IgD-negative memory B cell (primary cell): ENCODE results near the gene RBM42. TPM values are rescaled to one million over a fixed set of nuclear protein-coding genes. Genes with fewer than 3 reads are reported as not detected.
A peak's percentile ranks its signal among the peaks of the same experiment; 100 is the strongest.

Experiments
- H3K27ac Mint-ChIP-seq, 3 donors: one replicate each; pipeline ENCODE4 v1.8.0; 2020 to 2022; ENCODE audit warnings: mild to moderate bottlenecking in 3 of 3, mixed read lengths in 3 of 3, moderate library complexity in 1 of 3
- H3K27me3 Mint-ChIP-seq: one replicate; pipeline ENCODE4 v1.8.0; 2021; ENCODE audit warnings: mixed read lengths
- H3K36me3 Mint-ChIP-seq: one replicate; pipeline ENCODE4 v1.8.0; 2020; ENCODE audit warnings: mild to moderate bottlenecking, mixed read lengths
- H3K4me1 Mint-ChIP-seq, 3 donors: one replicate each; pipeline ENCODE4 v1.8.0; 2020 to 2022; ENCODE audit warnings: mixed read lengths in 3 of 3, mild to moderate bottlenecking in 1 of 3
- H3K4me3 Mint-ChIP-seq, 4 donors: one replicate each; pipeline ENCODE4 v1.8.0; 2020 to 2022; ENCODE audit warnings: mild to moderate bottlenecking in 4 of 4, mixed read lengths in 4 of 4, moderate library complexity in 3 of 4
- H3K9me3 Mint-ChIP-seq, 3 donors: one replicate each; pipeline ENCODE4 v1.8.0; 2020 to 2021; ENCODE audit warnings: mixed read lengths in 3 of 3, mild to moderate bottlenecking in 1 of 3
- polyA plus RNA-seq: library from polyadenylated mRNA; unstranded; fragments of 300-500 nt; fragmentation: Illumina TruSeq; gene quantifications from one replicate; pipeline ENCODE4 v1.2.3, GENCODE V29; 2021

RBM42 gene
- polyA plus RNA-seq, 1 donor from 2014 or later, result 76.5 TPM

GRCh38 chr19:35636651-35637050 lies 7.8 kb downstream of the RBM42 start:
- no peaks in the 10 kb centered on the region for H3K27me3 Mint-ChIP-seq
- H3K4me1 Mint-ChIP-seq, result peaks cover 1 to 6% (median 4%) of the 10 kb centered on the region in 3 donors
- no peaks in the 10 kb centered on the region for H3K9me3 Mint-ChIP-seq
- peaks cover 2% of the 10 kb centered on the region for H3K36me3 Mint-ChIP-seq
- peak overlapping the region in 1 of 4 donors; percentile 17 for H3K4me3 Mint-ChIP-seq
- H3K27ac Mint-ChIP-seq, result no peak overlapping the region

GRCh38 chr19:35637165-35637564 lies 8.3 kb downstream of the RBM42 start:
- Mint-ChIP-seq H3K4me3 (peak overlapping the region in 1 of 4 donors; percentile 17), H3K36me3 (peaks cover 2% of the 10 kb centered on the region), H3K4me1 (peaks cover 1 to 6% (median 2%) of the 10 kb centered on the region in 3 donors), H3K27me3 (no peaks in the 10 kb centered on the region), H3K27ac (no peak overlapping the region), H3K9me3 (no peaks in the 10 kb centered on the region)

GRCh38 chr19:35639321-35639639 lies 10.4 kb downstream of the RBM42 start:
- peak overlapping the region in 1 of 4 donors; percentile 60 for H3K4me3 Mint-ChIP-seq
- peaks cover 2% of the 10 kb centered on the region for H3K36me3 Mint-ChIP-seq
- H3K27ac Mint-ChIP-seq, result peak overlapping the region in 2 of 3 donors; percentile 16 to 77

DNA sequence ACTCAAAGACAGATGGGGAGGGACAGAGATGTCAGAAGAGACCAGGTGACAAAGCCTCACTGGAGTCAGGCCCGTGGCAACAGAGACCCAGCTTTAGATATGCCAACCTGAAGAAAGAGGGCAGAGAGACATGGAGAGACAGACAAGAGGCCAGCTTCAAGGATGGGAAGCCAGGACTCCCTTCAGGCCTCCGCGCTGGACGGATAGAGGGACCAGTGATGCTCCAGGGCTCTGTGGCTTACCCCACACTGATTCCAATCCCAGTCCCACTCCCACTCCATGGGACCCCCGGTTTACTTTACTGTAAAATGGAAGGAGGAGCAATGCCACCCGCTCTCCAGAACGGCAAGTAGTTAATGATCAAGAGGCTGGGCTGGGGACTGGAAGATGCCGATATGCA lies 11.0 kb downstream of the RBM42 start:
- peak overlapping the region in 1 of 3 donors; percentile 77 for H3K27ac Mint-ChIP-seq
- H3K4me3 Mint-ChIP-seq, result peak overlapping the region in 2 of 4 donors; percentile 21 to 60
- peaks cover 0 to 6% (median 1%) of the 10 kb centered on the region in 3 donors for H3K4me1 Mint-ChIP-seq
- H3K9me3 Mint-ChIP-seq, result no peaks in the 10 kb centered on the region
- peaks cover 2% of the 10 kb centered on the region for H3K36me3 Mint-ChIP-seq
- H3K27me3 Mint-ChIP-seq, result no peaks in the 10 kb centered on the region

More at GRCh38 chr19:35639321-35639639, 10.4 kb downstream of the RBM42 start:
- Mint-ChIP-seq H3K4me1 (peaks cover 0 to 6% (median 1%) of the 10 kb centered on the region in 3 donors), H3K27me3 (no peaks in the 10 kb centered on the region), H3K9me3 (no peaks in the 10 kb centered on the region)

DNA sequence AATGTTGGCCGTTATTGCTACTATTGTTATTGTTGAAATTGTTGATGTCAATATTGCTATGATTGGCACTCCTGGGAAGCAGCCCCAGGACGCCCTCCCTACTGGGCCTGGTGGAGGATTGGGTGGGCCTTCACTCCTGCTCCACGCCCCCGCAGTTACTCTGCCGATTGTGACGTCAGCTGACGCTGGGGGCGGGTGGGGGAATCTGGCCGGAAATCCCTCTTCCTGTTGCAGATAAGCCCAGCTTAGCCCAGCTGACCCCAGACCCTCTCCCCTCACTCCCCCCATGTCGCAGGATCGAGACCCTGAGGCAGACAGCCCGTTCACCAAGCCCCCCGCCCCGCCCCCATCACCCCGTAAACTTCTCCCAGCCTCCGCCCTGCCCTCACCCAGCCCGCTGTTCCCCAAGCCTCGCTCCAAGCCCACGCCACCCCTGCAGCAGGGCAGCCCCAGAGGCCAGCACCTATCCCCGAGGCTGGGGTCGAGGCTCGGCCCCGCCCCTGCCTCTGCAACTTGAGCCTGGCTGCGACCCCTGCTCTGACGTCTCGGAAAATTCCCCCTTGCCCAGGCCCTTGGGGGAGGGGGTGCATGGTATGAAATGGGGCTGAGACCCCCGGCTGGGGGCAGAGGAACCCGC lies 12.8 kb downstream of the RBM42 start, which contains the start of gene ETV2:
Gene ETV2 (plus strand): TSS at position 231 of the 637 bp plus-strand sequence. CDS start 716 bp downstream, outside the sequence.
- Mint-ChIP-seq H3K4me1 (peaks cover 7 to 11% (median 7%) of the 10 kb centered on the region in 3 donors), H3K27me3 (no peaks in the 10 kb centered on the region), H3K4me3 (peak within 1 kb of the TSS; percentile 52 to 95 (median 74)), H3K27ac (peak within 1 kb of the TSS in 2 of 3 donors; percentile 27 to 59), H3K9me3 (no peaks in the 10 kb centered on the region), H3K36me3 (peaks cover 2% of the 10 kb centered on the region)

- Mint-ChIP-seq H3K4me1 (peaks cover 7 to 11% (median 8%) of the 10 kb centered on the region in 3 donors), H3K4me3 (peak overlapping the region; percentile 14 to 95 (median 55)), H3K27ac (peak overlapping the region in 1 of 3 donors; percentile 59), H3K9me3 (no peaks in the 10 kb centered on the region), H3K36me3 (peaks cover 2% of the 10 kb centered on the region), H3K27me3 (no peaks in the 10 kb centered on the region)
Measured at GRCh38 chr19:35642312-35642711, 13.5 kb downstream of the RBM42 start.

GRCh38 chr19:35642798-35643254 lies 14.0 kb downstream of the RBM42 start:
- peaks cover 7 to 11% (median 9%) of the 10 kb centered on the region in 3 donors for H3K4me1 Mint-ChIP-seq
- H3K36me3 Mint-ChIP-seq, result peaks cover 2% of the 10 kb centered on the region
- H3K27ac Mint-ChIP-seq, result peak overlapping the region in 1 of 3 donors; percentile 59
- H3K27me3 Mint-ChIP-seq, result no peaks in the 10 kb centered on the region
- H3K4me3 Mint-ChIP-seq, result peak overlapping the region; percentile 85 to 95 (median 90)
- no peaks in the 10 kb centered on the region for H3K9me3 Mint-ChIP-seq

DNA sequence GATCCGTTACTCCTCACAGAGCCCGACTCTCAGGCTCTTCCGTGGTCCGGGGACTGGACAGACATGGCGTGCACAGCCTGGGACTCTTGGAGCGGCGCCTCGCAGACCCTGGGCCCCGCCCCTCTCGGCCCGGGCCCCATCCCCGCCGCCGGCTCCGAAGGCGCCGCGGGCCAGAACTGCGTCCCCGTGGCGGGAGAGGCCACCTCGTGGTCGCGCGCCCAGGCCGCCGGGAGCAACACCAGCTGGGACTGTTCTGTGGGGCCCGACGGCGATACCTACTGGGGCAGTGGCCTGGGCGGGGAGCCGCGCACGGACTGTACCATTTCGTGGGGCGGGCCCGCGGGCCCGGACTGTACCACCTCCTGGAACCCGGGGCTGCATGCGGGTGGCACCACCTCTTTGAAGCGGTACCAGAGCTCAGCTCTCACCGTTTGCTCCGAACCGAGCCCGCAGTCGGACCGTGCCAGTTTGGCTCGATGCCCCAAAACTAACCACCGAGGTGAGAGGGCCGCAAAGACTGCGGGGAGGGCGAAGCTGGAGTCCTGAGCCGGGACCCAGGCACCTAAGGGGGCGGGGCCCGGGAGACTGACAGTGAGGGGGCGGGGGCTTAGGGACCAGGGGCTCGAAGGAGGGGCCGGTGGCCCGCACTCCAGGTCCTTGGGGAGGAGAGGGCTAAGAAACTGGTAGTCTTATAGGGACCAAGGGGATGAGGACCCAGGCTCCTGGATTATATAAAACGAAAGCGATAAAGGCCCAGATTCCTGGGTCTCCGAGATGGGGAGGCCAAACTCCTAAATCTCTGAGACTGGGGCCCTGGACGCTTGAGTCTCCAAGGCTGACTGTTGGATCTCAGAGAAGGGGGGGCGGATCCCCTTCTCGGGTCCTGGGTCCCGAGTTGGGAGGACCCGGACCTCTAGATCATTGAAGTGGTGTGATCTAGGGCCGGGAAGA lies 14.7 kb downstream of the RBM42 start:
- H3K36me3 Mint-ChIP-seq, result no peaks in the 10 kb centered on the region
- no peaks in the 10 kb centered on the region for H3K9me3 Mint-ChIP-seq
- peak overlapping the region; percentile 82 to 96 (median 90) for H3K27ac Mint-ChIP-seq
- H3K4me3 Mint-ChIP-seq, result peak overlapping the region; percentile 85 to 95 (median 90)
- H3K4me1 Mint-ChIP-seq, result peaks cover 11 to 15% (median 15%) of the 10 kb centered on the region in 3 donors
- no peaks in the 10 kb centered on the region for H3K27me3 Mint-ChIP-seq

GRCh38 chr19:35644206-35644986 lies 15.6 kb downstream of the RBM42 start:
- Mint-ChIP-seq H3K27ac (peak overlapping the region; percentile 82 to 96 (median 90)), H3K27me3 (no peaks in the 10 kb centered on the region), H3K9me3 (no peaks in the 10 kb centered on the region), H3K4me3 (peak overlapping the region; percentile 85 to 95 (median 90)), H3K36me3 (no peaks in the 10 kb centered on the region), H3K4me1 (peaks cover 16 to 20% (median 20%) of the 10 kb centered on the region in 3 donors)

DNA sequence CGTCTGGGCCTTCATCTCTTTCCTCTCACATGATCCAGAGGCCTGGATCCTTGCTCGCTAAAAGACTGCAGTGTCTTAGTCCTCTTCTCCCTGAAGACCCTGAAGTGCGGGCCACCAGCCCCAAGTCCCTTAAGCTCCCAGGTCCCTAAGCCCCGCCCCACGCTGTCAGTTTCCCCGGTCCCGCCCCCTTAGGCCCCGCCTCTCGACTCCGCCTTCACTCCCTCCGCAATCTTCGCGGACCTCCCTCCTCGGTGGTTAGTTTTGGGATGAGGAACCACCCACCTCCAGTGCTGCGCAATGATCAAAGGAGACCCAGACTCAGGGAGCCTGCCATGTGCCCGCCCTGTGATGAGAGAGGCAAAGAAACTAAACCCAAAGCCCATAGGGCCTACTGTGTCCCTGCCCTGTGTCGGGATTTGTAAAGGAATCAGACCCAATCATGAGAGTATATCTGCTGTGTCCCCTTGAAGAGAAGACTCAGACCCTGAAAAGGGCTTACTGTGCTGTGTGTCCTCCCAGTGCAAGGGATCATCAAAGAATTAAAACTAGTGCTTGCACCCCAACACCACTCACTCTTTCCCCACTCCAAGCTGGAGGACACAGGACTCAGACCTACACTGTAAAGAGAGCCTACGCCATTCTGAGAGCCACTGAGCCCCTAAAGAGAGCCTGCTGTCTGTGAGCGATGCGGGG lies 16.3 kb downstream of the RBM42 start:
- Mint-ChIP-seq H3K4me1 (peaks cover 16 to 22% (median 20%) of the 10 kb centered on the region in 3 donors), H3K36me3 (no peaks in the 10 kb centered on the region), H3K27me3 (no peaks in the 10 kb centered on the region), H3K27ac (peak overlapping the region; percentile 82 to 96 (median 90)), H3K4me3 (peak overlapping the region; percentile 85 to 95 (median 90)), H3K9me3 (no peaks in the 10 kb centered on the region)

DNA sequence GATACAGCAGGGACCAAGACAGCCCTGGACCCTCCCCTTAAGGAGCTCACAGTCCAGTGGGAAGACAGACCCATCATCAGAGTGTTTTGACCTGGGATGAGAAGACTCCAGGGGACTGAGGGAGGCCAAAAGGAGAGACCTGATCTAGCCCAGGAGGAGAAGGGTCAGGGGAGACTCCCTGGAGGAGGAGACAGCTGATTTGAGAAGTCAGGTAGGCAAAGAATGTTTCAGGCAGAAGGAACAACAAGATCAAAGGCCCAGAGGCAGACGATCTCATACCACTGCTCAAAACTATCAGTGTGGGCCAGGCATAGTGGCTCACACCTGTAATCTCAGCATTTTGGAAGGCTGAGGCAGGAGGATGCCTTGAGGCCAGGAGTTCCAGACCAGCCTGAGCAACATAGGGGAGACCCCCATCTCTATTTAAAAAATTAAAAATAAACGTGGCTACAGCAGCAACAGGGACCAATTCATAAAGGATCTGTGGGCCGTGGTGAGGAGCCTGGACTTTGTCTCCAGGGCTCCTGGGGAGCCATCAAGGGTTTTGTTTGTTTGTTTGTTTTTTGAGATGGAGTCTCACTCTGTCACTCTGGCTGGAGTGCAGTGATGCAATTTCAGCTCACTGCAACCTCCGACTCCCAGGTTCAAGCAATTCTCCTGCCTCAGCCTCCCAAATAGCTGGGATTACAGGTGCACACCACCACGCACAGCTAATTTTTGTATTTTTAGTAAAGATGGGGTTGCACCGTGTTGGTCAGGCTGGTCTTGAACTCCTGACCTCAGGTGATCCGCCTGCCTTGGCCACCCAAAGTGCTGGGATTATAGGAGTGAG lies 17.1 kb downstream of the RBM42 start:
- Mint-ChIP-seq H3K4me3 (peak overlapping the region in 3 of 4 donors; percentile 9 to 85 (median 68)), H3K27ac (peak overlapping the region in 2 of 3 donors; percentile 27 to 82), H3K36me3 (no peaks in the 10 kb centered on the region), H3K27me3 (no peaks in the 10 kb centered on the region), H3K9me3 (no peaks in the 10 kb centered on the region), H3K4me1 (peaks cover 16 to 28% (median 20%) of the 10 kb centered on the region in 3 donors)

DNA sequence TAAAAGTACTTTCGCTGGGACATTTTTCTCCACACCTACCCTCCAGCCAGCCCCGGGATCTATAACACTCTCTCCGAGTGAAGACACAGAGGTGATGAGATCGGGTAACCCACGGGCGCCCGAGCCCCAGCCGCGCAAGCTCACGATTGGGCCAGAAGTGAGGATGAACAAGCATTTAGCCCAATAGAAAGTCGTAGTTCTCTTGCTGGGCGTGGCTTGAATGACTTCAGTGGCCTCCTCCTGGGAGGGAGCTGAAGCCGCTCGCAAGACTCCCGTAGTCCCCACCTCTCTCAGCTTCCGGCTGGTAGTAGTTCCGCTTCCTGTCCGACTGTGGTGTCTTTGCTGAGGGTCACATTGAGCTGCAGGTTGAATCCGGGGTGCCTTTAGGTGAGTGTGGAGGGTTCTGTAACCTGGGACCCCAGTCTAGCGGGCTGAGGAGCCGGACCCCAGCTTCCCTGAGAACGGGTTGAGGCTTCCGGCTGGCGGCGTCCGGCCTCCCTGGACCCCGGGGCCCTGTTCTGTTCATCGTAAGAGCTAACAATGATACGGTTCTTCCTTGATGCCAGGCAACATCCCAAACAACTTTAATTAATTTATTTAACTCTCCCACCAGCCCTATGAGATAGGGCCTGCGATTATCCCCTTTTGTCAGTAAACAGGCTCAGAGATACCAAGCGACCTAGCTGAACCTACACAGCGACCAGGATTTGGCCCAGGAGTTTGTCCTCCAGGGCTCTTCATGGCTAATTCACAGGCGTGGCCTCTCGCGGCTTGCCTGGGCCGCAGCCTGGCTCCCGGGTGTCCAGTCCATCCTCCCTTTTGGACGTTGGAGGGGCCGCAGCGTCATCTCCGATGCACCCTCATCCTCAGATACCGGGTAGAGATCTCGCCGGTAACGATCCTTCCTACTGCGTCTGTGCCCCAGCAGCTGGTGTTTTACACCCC lies 19.5 kb downstream of the RBM42 start, which contains the start of gene COX6B1:
Gene COX6B1 (plus strand): TSS at position 307 of the 945 bp plus-strand sequence. CDS start 2,921 bp downstream, outside the sequence.
- Mint-ChIP-seq H3K4me1 (peaks cover 18 to 27% (median 20%) of the 10 kb centered on the region in 3 donors), H3K27ac (peak within 1 kb of the TSS; percentile 67 to 98 (median 93)), H3K27me3 (no peaks in the 10 kb centered on the region), H3K9me3 (no peaks in the 10 kb centered on the region), H3K4me3 (peak within 1 kb of the TSS; percentile 97 to 100 (median 98)), H3K36me3 (no peaks in the 10 kb centered on the region)
